Stimulated activated memory B cell treated with anti-CD40 and anti-IgM and Interleukin-4, amounts not matched to agents 10 μg/mL and 1 μg/mL and 100 μg/mL, for 72 hours (primary cell): ENCODE data around the gene PKMYT1.

Experiments
- ATAC-seq: fragments of 150-1000 bp; cut with Tn5 transposase; 2 replicates; pipeline ENCODE4 v1.10.0; 2021
- H3K27ac Mint-ChIP-seq: one replicate; pipeline ENCODE4 v1.8.0; 2022; ENCODE audit warnings: mild to moderate bottlenecking, mixed read lengths
- H3K27me3 Mint-ChIP-seq: one replicate; pipeline ENCODE4 v1.8.0; 2022; ENCODE audit warnings: mixed read lengths
- H3K36me3 Mint-ChIP-seq: one replicate; pipeline ENCODE4 v1.8.0; 2022; ENCODE audit warnings: mixed read lengths
- H3K4me1 Mint-ChIP-seq: one replicate; pipeline ENCODE4 v1.8.0; 2022; ENCODE audit warnings: mixed read lengths
- H3K4me3 Mint-ChIP-seq: one replicate; pipeline ENCODE4 v1.8.0; 2022; ENCODE audit warnings: mild to moderate bottlenecking, moderate library complexity, mixed read lengths
- H3K9me3 Mint-ChIP-seq: one replicate; pipeline ENCODE4 v1.8.0; 2022; ENCODE audit warnings: mixed read lengths

The PKMYT1 gene

GRCh38 chr16:2974319-2975056 is 5.8 kb downstream of the PKMYT1 start:
- H3K27me3 Mint-ChIP-seq: peaks cover 40% of the 10 kb centered on the region

GRCh38 chr16:2973605-2974318 is 6.5 kb downstream of the PKMYT1 start:
- Mint-ChIP-seq H3K4me3 (no peak overlapping the region), H3K4me1 (peaks cover 21% of the 10 kb centered on the region), H3K27me3 (peaks cover 36% of the 10 kb centered on the region), H3K36me3 (peaks cover 11% of the 10 kb centered on the region), H3K27ac (no peak overlapping the region), H3K9me3 (no peaks in the 10 kb centered on the region)
- no peak for ATAC-seq

More at GRCh38 chr16:2974319-2975056, 5.8 kb downstream of the PKMYT1 start:
- Mint-ChIP-seq H3K4me1 (peaks cover 21% of the 10 kb centered on the region), H3K4me3 (no peak overlapping the region), H3K36me3 (peaks cover 11% of the 10 kb centered on the region), H3K9me3 (no peaks in the 10 kb centered on the region), H3K27ac (no peak overlapping the region)
- no peak for ATAC-seq

DNA sequence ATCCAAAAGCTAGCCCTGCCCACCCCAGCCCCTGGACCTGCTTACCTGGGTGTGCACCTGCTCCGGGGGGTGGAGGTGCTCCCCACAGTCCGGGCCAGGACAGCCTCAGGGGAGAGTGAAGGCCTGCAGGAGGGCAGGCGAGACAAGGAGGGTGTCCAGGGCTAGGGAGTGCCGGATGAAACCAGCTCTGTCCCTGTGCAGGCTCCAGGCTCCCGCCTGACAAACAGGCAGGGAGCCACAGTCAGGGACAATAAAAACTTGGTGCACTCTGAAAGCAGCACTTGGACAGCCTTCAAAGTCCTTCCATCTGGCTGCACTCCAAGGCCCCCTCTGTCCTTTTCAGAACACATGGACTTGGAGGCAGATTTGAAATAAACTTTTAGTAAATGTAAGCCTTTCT is 7.2 kb downstream of the PKMYT1 start:
- H3K27me3 Mint-ChIP-seq: peaks cover 40% of the 10 kb centered on the region
- peaks cover 28% of the 10 kb centered on the region for H3K4me1 Mint-ChIP-seq
- no peak overlapping the region for H3K4me3 Mint-ChIP-seq
- no peaks in the 10 kb centered on the region for H3K9me3 Mint-ChIP-seq
- peaks cover 11% of the 10 kb centered on the region for H3K36me3 Mint-ChIP-seq
- no peak for ATAC-seq
- H3K27ac Mint-ChIP-seq: no peak overlapping the region

DNA sequence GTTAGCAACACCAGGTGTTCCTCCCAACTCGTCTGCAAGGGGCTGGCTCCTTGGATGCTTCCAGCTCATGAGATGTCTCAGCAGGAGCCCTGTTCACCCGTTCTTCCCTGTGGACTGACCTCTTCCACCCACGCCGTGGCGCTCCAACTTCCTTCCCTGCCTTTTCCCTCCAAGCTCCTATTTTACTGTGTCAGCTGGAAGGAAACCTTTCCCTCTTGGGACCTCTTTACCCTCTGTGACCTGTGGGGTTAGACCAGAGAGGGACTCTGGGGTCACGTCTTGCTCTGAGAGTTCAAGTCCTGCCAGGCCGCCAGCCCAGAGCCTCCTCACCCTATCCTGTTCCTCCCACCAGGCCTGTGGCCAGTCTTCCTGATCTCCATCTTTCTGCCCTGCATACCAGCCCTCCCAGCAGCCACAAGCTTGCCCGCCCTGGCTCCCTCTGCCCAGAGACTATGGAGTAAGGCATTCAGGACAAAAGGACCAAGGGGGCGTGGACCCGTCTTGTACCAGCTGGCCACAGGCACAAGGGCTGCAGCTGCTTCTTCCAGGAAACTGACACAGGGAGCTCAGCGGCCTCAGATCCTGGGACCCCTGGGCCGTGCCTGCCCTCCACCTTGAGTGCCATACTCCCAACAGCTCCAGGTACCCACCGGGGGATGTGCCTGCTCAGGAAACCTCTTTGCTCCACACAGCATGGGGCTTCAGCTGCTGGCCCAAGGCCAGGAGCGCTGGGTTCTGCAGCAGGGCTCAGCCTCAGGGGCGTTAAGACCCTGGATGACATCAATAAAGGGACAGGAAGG is 8.1 kb downstream of the PKMYT1 start:
- Mint-ChIP-seq H3K4me3 (no peak overlapping the region), H3K27ac (no peak overlapping the region), H3K36me3 (peaks cover 11% of the 10 kb centered on the region), H3K4me1 (peaks cover 33% of the 10 kb centered on the region), H3K27me3 (peaks cover 40% of the 10 kb centered on the region), H3K9me3 (no peaks in the 10 kb centered on the region)
- ATAC-seq: no peak

GRCh38 chr16:2971134-2971984 is 8.9 kb downstream of the PKMYT1 start:
- Mint-ChIP-seq H3K27me3 (peaks cover 40% of the 10 kb centered on the region), H3K27ac (no peak overlapping the region), H3K4me3 (peak overlapping the region; percentile 68), H3K36me3 (peaks cover 11% of the 10 kb centered on the region), H3K4me1 (peaks cover 33% of the 10 kb centered on the region), H3K9me3 (no peaks in the 10 kb centered on the region)
- no peak for ATAC-seq

DNA sequence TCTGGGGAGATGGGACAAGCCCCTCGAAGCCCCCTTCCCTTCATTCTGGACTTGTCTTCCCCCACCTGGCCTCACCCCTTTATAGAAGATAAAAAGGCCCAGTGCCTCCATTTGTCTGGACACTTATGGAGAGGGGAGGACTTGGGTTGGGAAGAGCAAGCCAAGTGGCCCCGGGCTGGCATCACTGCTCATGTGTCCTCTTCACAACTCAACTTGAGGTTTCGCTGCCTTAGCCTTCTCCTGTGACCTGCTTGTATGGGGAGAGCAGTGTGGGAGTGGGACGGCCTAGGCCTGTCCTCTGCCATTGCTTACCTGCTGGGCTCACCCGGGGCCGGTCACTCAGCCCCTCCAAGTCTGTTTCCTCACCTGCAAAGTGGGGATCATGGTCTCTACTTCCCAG is 9.7 kb downstream of the PKMYT1 start:
- peaks cover 34% of the 10 kb centered on the region for H3K4me1 Mint-ChIP-seq
- peaks cover 40% of the 10 kb centered on the region for H3K27me3 Mint-ChIP-seq
- H3K27ac Mint-ChIP-seq: no peak overlapping the region
- no peak for ATAC-seq
- peak overlapping the region; percentile 68 for H3K4me3 Mint-ChIP-seq
- H3K36me3 Mint-ChIP-seq: peaks cover 11% of the 10 kb centered on the region
- no peaks in the 10 kb centered on the region for H3K9me3 Mint-ChIP-seq

GRCh38 chr16:2969545-2970521 is 10.4 kb downstream of the PKMYT1 start:
- no peak overlapping the region for H3K27ac Mint-ChIP-seq
- H3K9me3 Mint-ChIP-seq: no peaks in the 10 kb centered on the region
- peaks cover 40% of the 10 kb centered on the region for H3K4me1 Mint-ChIP-seq
- H3K36me3 Mint-ChIP-seq: peaks cover 11% of the 10 kb centered on the region
- ATAC-seq: peak; percentile 43
- H3K27me3 Mint-ChIP-seq: peaks cover 40% of the 10 kb centered on the region
- peak overlapping the region; percentile 68 for H3K4me3 Mint-ChIP-seq

- Mint-ChIP-seq H3K27ac (no peak within 1 kb of the TSS), H3K4me1 (peaks cover 46% of the 10 kb centered on the region), H3K27me3 (peaks cover 49% of the 10 kb centered on the region), H3K4me3 (peak within 1 kb of the TSS; percentile 72), H3K9me3 (no peaks in the 10 kb centered on the region), H3K36me3 (peaks cover 11% of the 10 kb centered on the region)
- ATAC-seq: peak; percentile 91
These were observed 11.3 kb downstream of the PKMYT1 start, which contains the start of gene PAQR4 for GRCh38 chr16:2968738-2969544. Gene PAQR4, plus strand, starts transcription at chr16:2969348. Its CDS starts 327 bp downstream, at chr16:2969675.

DNA sequence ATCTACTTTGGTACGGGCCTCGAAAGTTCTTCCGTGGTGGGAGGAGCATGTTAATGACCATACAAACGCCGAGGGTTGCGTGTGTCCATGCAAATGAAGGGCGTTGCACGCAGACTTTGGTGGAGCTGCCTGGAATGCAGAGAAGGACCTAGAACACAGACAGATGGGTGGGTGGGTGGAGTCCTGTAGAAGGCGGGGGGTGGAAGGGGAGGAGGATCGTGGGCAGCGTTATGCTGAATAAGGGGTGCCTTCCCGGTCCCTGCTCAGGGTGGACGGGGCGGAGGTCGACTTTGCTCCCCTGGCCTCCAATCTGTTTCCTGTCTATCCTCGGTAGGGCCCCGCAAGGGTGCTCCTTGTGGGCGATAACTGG is 11.9 kb downstream of the PKMYT1 start:
- Mint-ChIP-seq H3K36me3 (peaks cover 11% of the 10 kb centered on the region), H3K27me3 (peaks cover 55% of the 10 kb centered on the region), H3K4me1 (peaks cover 52% of the 10 kb centered on the region), H3K27ac (no peak overlapping the region), H3K9me3 (no peaks in the 10 kb centered on the region), H3K4me3 (peak overlapping the region; percentile 72)
- ATAC-seq: no peak

DNA sequence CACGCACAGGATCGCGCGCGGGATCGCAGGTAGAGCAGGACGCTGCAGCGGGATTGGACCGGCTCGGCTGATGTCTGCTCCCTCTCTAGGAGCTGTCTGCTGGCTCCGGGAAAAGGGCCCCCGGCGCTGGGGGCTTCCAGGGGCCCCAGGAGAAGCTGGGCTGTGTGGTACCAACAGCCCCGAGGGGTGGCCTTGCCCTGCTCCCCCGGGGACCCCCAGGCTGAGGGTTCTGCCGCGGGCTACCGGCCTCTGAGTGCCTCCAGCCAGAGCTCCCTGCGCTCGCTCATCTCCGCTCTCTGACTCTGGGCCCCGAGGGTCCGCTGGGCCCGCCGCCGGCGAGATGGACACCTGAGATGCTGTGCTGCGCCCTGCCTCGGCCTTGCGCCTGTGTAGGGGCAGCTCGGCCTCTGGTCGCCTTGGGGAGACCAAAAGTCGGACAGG is 12.5 kb downstream of the PKMYT1 start:
- H3K9me3 Mint-ChIP-seq: no peaks in the 10 kb centered on the region
- H3K36me3 Mint-ChIP-seq: peaks cover 10% of the 10 kb centered on the region
- ATAC-seq: no peak
- peak overlapping the region; percentile 72 for H3K4me3 Mint-ChIP-seq
- H3K27ac Mint-ChIP-seq: no peak overlapping the region
- H3K4me1 Mint-ChIP-seq: peaks cover 56% of the 10 kb centered on the region
- peaks cover 57% of the 10 kb centered on the region for H3K27me3 Mint-ChIP-seq

- Mint-ChIP-seq H3K4me3 (no peak overlapping the region), H3K4me1 (peaks cover 59% of the 10 kb centered on the region), H3K9me3 (no peaks in the 10 kb centered on the region), H3K36me3 (peaks cover 5% of the 10 kb centered on the region), H3K27ac (no peak overlapping the region), H3K27me3 (peaks cover 57% of the 10 kb centered on the region)
- no peak for ATAC-seq
These were observed 13.0 kb downstream of the PKMYT1 start for GRCh38 chr16:2967211-2967631.

DNA sequence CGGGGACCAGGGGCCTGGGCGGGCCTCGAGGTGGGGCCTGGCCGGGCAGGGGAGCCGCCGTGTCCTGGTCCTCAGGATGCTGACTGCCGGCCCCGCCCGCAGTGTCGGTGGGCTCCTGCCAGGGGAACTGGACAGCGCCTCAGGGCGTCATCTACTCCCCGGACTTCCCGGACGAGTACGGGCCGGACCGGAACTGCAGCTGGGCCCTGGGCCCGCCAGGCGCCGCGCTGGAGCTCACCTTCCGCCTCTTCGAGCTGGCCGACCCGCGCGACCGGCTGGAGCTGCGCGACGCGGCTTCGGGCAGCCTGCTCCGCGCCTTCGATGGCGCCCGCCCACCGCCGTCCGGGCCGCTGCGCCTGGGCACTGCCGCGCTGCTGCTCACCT is 13.4 kb downstream of the PKMYT1 start:
- Mint-ChIP-seq H3K27ac (no peak overlapping the region), H3K9me3 (no peaks in the 10 kb centered on the region), H3K4me3 (no peak overlapping the region), H3K4me1 (peaks cover 59% of the 10 kb centered on the region), H3K27me3 (peaks cover 57% of the 10 kb centered on the region), H3K36me3 (peaks cover under 1% of the 10 kb centered on the region)
- no peak for ATAC-seq
